SJSA1 (cell line): Measurements from ENCODE around the gene DRD3. TPM values are rescaled to one million over a fixed set of nuclear protein-coding genes. Genes with fewer than 3 reads are reported as not detected.

Source experiments
- DNase-seq, 2 experiments: peaks; one replicate each; pipeline ENCODE4 v3.0.0-alpha.2; 2015 to 2020; ENCODE audit warnings: low spot score in 2 of 2, low read depth in 1 of 2
- H3K27ac ChIP-seq: fragments of 250-450 bp; sonication (Bioruptor Pico); 2 replicates; pipeline ENCODE4 v1.5.1; 2020; ENCODE audit warnings: mild to moderate bottlenecking, moderate library complexity
- H3K27me3 ChIP-seq: fragments of 250-450 bp; sonication (Bioruptor Pico); replicated peaks from 2 replicates; pipeline ENCODE4 v1.5.1; 2020; ENCODE audit warnings: mild to moderate bottlenecking, moderate library complexity
- H3K36me3 ChIP-seq: fragments of 250-450 bp; sonication (Bioruptor Pico); 2 replicates; pipeline ENCODE4 v1.5.1; 2020; ENCODE audit warnings: mild to moderate bottlenecking
- H3K4me1 ChIP-seq: fragments of 250-450 bp; sonication (Bioruptor Pico); replicated peaks from 2 replicates; pipeline ENCODE4 v1.6.1; 2021; ENCODE audit warnings: mild to moderate bottlenecking
- H3K4me3 ChIP-seq: fragments of 250-450 bp; sonication (Bioruptor Pico); 2 replicates; pipeline ENCODE4 v1.5.1; 2020; ENCODE audit warnings: mild to moderate bottlenecking
- H3K9me3 ChIP-seq: fragments of 250-450 bp; sonication (Bioruptor Pico); replicated peaks from 2 replicates; pipeline ENCODE4 v1.5.1; 2020; ENCODE audit warnings: mild to moderate bottlenecking
- total RNA-seq: library from RNA; depleted of rRNA; stranded (reverse); fragments of >200 nt; shearing (Covaris generic); gene quantifications from 2 replicates; pipeline ENCODE4 v1.2.3, GENCODE V29; 2014

The DRD3 gene
- total RNA-seq, 1 experiment from 2014 or later = not detected

DNA sequence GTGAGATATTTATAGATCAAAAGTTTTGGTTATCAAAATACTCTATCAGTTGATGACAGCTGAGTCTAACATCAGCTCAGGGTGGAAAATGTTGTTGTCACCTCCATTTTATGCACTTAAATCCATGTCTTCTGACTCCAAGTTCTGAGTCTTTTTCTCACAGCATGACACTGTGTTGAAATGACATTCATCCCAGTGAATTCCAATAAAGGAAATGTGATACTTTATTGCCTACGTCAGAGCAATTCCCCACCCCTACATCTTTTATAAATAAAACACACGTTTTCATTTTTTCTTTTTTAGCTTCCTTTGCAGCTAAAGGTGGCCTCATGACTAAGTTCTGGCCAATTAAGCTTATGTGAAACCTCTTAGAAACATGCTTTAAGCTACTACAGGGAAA is 10.7 kb downstream of the DRD3 start:
- H3K27ac ChIP-seq = no peak overlapping the region

DNA sequence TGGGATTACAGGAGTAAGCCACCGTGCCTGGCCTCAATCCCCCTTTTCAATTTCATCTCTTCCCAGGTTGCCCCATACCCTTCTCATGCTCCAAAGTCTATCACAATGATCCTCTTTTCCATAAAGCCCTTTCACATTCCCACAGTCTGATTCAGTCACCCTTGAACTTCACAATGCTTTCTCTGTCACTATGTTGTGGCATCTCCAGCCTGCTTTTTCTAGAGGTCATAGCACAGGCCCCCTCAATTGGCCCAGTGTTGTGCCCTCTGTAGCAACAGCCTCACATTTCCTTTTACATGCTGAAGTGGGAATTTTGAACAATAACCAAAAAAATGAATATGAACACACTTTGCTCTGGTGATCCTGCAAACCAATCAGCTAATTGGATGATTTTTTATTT is 21.5 kb downstream of the DRD3 start:
- Histone ChIP-seq H3K27me3 (no peaks in the 10 kb centered on the region), H3K36me3 (no peaks in the 10 kb centered on the region), H3K4me1 (peaks cover 5% of the 10 kb centered on the region), H3K4me3 (no peak overlapping the region), H3K9me3 (no peaks in the 10 kb centered on the region), H3K27ac (no peak overlapping the region)
- DNase-seq = no peak

More for the DNA sequence above, 10.7 kb downstream of the DRD3 start:
- no peaks in the 10 kb centered on the region for H3K4me1 ChIP-seq
- 0 out of 2 replicates have a peak, but pooled peaks cover 3% of the 10 kb centered on the region for H3K27me3 ChIP-seq
- no peak for DNase-seq
- no peak overlapping the region for H3K4me3 ChIP-seq
- H3K9me3 ChIP-seq = no peaks in the 10 kb centered on the region
- no peaks in the 10 kb centered on the region for H3K36me3 ChIP-seq

DNA sequence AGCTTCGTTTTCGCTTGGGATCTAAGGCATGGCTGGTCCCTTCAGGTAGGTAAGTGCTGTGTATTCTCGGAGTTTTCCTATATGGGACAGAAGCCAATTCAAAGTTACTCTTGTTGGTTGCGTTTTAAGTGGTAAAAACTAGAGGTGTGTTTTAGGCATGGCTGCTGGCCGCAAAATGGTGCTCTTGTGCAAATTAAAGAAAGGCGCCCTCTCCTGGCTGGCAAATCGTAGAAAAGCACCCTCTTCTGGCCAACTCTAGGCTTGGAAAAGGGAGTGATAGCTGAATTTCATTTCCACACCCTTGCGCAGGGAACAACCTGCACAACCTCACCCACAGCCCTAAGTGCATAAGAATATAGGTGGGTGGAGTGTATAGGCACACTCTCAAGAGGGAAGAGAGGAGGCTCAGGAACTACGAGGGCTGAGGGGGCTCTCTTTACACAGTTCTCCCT is 23.5 kb downstream of the DRD3 start:
- no peak overlapping the region for H3K27ac ChIP-seq
- DNase-seq = no peak

DNA sequence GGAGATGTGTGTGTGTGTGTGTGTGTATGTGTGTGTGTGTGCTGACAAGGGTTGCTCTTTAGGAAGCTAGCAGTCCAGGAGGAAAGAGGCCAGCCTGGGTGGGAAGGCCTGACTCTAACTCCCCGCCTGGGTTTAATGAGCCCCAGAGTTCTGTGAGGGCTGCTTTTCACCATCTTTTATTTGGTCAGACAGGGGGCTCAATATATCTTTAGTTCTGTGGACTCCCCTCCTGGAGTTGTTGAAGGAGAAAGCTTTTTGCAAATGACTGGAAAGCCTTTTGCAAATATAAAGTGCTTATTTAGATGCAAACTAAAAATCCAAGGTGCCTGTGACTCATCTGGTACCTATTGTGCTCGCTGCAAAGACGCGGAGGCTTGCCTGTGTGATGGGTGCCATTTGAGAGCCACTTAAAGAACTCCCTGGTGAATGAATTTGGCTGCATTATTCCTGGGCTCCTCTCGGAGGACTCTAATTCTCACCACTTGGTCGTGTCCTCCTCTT is 24.5 kb downstream of the DRD3 start:
- no peaks in the 10 kb centered on the region for H3K36me3 ChIP-seq
- peaks cover 5% of the 10 kb centered on the region for H3K4me1 ChIP-seq
- H3K27me3 ChIP-seq = no peaks in the 10 kb centered on the region
- no peak overlapping the region for H3K4me3 ChIP-seq
- no peak for DNase-seq
- no peak overlapping the region for H3K27ac ChIP-seq
- no peaks in the 10 kb centered on the region for H3K9me3 ChIP-seq

More for the DNA sequence above, 23.5 kb downstream of the DRD3 start:
- Histone ChIP-seq H3K27me3 (no peaks in the 10 kb centered on the region), H3K4me3 (no peak overlapping the region), H3K9me3 (no peaks in the 10 kb centered on the region), H3K36me3 (no peaks in the 10 kb centered on the region), H3K4me1 (peaks cover 5% of the 10 kb centered on the region)

DNA sequence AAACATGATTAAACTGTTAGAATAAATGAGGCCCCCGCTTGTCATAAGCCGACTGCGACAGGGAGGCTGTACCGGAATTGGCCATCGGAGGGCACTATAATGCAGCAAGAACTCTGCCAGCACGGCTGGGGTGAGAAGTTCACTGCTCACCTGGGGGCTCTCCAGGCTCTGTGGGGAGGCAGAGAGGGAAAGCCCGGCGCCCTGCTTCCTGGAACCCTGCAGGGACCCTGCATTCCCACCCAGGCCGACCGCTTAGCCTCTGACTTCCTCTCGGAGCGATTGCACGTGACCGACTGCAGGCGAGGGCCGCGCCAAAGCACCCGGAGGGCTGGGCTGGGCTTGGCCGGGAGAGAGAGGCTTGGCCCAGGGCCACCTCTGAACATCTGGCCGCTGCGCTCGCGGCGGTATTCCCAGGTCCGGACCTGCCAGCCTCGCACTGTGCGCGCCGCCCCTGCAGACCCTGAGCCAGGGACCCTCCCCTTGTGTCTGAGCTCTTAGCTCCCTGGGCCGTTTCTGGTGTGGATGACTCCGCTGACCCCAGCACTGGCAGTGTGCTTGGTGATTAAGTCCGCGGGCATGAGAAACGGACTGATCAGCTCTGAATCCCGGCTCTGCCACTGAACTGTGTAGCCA is 26.2 kb downstream of the DRD3 start:
- Histone ChIP-seq H3K27ac (no peak overlapping the region), H3K9me3 (no peaks in the 10 kb centered on the region), H3K4me1 (peaks cover 5% of the 10 kb centered on the region), H3K4me3 (peak overlapping the region; percentile 33), H3K36me3 (no peaks in the 10 kb centered on the region), H3K27me3 (no peaks in the 10 kb centered on the region)
- DNase-seq = peak; percentile 68 to 70

DNA sequence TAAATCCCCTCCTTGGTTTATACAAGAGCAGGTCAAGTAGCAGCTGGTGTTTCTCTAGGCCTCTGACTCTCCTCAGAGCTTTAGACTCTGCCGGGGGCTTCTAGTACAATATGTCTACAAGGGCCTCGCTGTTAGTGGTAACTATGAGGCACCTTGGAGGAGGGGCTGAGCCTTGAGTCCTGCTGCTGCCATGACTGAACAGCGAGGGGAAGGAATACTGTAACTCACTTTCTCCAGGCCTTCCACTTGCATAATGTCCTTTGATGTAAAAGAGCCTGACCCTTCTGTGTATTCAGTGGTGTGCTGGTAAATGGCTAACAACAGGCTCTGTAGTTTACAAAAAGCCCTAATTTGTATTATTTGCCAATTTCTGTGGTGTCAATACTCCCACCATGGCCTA is 27.8 kb downstream of the DRD3 start:
- Histone ChIP-seq H3K27me3 (no peaks in the 10 kb centered on the region), H3K4me1 (peaks cover 5% of the 10 kb centered on the region), H3K36me3 (no peaks in the 10 kb centered on the region), H3K9me3 (no peaks in the 10 kb centered on the region), H3K27ac (no peak overlapping the region), H3K4me3 (no peak overlapping the region)
- DNase-seq = no peak

DNA sequence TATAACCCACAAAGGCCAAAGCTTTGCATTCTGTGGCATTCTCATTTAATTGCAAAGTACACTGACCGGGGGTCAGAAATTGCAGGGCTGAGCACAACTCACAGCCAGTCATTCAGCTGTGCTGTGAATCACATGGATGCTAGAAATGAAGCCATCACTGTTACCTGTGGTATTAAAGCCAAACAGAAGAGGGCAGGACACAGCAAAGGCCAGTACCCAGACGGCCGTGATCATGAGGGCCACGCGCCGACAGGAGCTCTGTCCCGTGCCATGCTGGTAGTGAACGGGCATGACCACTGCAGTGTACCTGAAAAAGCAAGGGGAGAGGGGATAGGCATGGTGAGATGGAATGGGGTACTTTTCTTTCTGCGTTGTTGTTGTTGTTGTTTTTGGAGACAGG is 31.6 kb downstream of the DRD3 start:
- H3K27ac ChIP-seq = no peak overlapping the region
- H3K27me3 ChIP-seq = no peaks in the 10 kb centered on the region
- no peaks in the 10 kb centered on the region for H3K9me3 ChIP-seq
- no peaks in the 10 kb centered on the region for H3K36me3 ChIP-seq
- no peak for DNase-seq
- H3K4me3 ChIP-seq = no peak overlapping the region
- H3K4me1 ChIP-seq = peaks cover 8% of the 10 kb centered on the region

DNA sequence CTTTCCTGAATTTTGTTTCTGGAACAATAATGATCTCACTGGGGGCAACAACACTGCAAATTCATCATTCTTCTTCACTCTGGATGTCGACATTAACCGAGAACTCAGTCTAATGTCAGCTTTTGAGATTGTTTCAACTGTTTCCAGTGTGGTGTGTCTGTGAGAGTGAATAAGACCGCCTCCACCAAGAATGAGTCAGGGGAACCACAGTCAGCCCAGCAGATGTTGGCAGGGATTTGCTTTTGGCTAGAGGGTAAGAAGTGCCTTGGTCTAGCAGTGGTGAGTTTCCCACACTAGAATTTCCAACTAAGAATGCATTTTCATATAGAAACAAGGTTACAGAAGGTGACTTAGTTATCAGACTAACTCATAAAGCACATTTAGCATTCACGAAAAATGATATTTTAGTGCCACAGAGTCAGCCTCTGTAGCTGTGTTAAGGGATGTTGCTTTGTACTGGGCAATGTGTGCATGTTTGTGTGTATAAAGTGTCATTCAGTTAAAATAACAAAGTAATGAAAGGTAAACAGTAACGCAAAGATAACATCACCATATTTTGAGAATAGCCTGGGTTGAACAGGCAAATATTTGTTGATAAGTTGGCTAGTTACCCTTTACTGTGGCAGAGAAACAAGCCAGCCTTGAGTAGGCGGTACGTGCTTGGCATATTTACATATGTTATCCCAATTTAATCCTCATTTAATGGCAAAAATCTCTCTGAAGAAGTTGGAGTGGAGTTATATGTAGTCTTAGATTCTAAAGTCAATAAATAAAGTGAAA is 33.8 kb downstream of the DRD3 start:
- H3K4me3 ChIP-seq = no peak overlapping the region

DNA sequence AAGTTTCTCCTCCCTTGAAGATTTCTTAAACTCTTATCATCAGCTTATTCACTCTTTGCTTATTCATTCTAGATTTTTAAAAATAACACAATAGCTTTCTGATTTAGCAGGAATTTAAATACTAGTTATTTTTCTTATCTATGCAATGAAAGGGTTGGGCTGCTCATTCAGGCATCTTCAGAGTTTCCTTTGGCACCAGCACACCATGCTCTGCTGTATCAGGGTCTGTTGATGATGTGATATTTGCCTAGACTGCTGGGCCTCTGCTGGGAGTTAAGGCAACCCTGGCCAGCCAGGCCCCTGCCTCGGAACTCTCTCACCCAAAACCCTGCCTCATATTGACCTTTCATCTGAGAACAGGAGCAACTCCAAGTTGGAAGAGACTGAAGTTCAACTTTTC is 35.0 kb downstream of the DRD3 start:
- DNase-seq = no peak
- H3K4me1 ChIP-seq = peaks cover 8% of the 10 kb centered on the region
- no peaks in the 10 kb centered on the region for H3K36me3 ChIP-seq
- no peaks in the 10 kb centered on the region for H3K9me3 ChIP-seq
- no peak overlapping the region for H3K27ac ChIP-seq
- no peak overlapping the region for H3K4me3 ChIP-seq
- H3K27me3 ChIP-seq = no peaks in the 10 kb centered on the region

More for the DNA sequence above, 33.8 kb downstream of the DRD3 start:
- DNase-seq = peak; percentile 20 to 42
- H3K4me1 ChIP-seq = peaks cover 8% of the 10 kb centered on the region
- H3K27me3 ChIP-seq = no peaks in the 10 kb centered on the region
- no peaks in the 10 kb centered on the region for H3K9me3 ChIP-seq
- 0 out of 2 replicates have a peak overlapping the region, but pooled peaks have one; percentile 11 for H3K27ac ChIP-seq
- H3K36me3 ChIP-seq = no peaks in the 10 kb centered on the region

DNA sequence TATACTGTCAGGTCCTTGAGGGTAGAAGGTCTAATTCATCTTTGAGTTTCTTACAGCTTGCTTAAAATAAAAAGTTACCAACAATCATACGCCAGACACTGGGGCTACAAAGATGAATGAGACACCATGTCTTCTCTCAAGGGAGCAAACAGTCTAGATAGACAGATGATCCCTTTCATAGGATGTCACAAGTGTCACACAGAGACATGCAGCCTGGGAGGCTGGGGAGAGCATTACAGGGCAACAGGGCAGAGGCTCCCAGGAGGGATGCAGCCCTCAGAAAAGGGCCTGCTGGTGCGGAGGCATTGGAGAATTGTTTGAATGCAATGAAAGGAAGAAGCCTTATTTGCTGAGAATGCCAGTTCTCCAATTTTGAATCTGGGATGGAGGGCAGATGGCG is 39.0 kb downstream of the DRD3 start:
- Histone ChIP-seq H3K27ac (no peak overlapping the region), H3K4me1 (peaks cover 1% of the 10 kb centered on the region), H3K9me3 (no peaks in the 10 kb centered on the region), H3K27me3 (no peaks in the 10 kb centered on the region), H3K36me3 (no peaks in the 10 kb centered on the region), H3K4me3 (no peak overlapping the region)
- no peak for DNase-seq

DNA sequence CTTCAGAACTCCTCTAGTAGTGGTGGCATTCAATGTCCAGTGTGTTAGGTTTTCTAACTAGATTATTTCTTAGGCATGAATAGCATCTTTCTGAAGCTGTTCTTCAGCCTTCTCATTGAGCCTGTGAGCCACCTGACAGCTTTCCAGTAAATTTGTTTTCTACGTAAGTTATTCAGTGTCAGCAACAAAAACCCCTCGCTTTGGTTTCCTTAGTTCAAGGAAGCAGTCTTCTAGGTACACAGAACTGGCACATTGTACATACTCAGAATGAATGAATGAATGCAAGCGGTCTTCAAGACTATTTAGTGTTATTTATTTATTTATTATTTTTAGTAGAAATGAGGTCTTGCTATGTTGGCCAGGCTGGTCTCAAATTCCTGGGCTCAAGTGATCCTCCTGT is 44.9 kb downstream of the DRD3 start:
- Histone ChIP-seq H3K9me3 (no peaks in the 10 kb centered on the region), H3K27ac (no peak overlapping the region), H3K27me3 (no peaks in the 10 kb centered on the region), H3K36me3 (no peaks in the 10 kb centered on the region), H3K4me3 (no peak overlapping the region), H3K4me1 (no peaks in the 10 kb centered on the region; the same call in 1 of the 2 replicates)
- no peak for DNase-seq

DNA sequence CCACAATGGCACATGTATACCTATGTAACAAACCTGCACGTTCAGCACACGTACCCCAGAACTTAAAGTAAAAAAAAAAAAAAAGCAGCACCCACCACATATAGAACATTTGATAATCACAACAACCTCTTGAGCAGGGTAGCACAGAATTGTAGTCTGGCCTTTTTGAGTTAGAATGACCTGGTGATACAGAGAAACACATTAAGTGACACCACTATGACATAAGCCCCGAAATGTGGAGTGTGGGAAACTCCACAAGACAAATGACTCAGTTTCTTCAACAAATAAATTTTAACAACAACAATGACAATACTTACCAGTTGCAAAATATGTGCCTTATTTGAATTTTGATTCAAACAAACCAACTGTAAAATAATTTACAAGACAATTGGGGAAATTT is 46.4 kb downstream of the DRD3 start:
- no peaks in the 10 kb centered on the region for H3K36me3 ChIP-seq
- no peaks in the 10 kb centered on the region for H3K27me3 ChIP-seq
- H3K4me1 ChIP-seq = peaks cover 10% of the 10 kb centered on the region
- H3K9me3 ChIP-seq = no peaks in the 10 kb centered on the region
- no peak for DNase-seq
- no peak overlapping the region for H3K27ac ChIP-seq
- H3K4me3 ChIP-seq = no peak overlapping the region

DNA sequence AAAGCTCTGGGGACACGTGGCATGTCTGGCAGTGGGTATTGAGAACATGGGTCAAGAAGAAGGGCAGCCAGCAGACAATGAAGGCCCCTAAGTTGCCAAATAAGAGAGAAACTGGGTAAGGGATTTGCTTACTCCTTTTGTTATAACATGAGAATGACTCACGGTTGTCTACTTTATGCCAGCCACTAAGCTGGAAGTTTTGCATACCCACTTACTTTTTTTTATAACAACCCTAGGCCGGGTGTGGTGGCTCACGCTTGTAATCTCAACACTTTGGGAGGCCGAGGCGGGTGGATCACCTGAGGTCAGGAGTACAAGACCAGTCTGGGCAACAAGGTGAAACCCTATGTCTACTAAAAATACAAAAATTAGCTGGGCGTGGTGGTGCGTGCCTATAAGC is 50.0 kb downstream of the DRD3 start:
- Histone ChIP-seq H3K4me1 (peaks cover 10% of the 10 kb centered on the region), H3K36me3 (no peaks in the 10 kb centered on the region), H3K27ac (no peak overlapping the region), H3K4me3 (no peak overlapping the region), H3K9me3 (no peaks in the 10 kb centered on the region), H3K27me3 (no peaks in the 10 kb centered on the region)
- DNase-seq = no peak

DNA sequence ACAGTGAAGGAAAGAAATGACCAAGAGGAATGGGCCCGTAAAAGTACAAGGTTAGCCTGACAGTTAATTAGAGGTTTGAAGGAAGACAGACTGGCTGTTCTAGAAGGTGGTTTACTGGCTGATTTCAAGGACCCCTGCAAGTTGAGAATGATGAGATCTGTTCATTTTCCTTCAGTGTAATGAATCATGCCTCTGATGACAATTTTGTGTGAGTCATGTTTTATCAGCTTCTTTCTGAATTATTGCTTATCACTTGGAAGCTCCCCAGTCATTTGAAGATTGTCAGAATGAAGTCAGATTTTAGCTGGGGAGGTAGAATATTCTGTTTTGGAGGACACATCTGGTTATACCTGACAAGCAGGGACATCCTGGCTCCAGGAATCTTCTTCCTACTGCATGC is 50.6 kb downstream of the DRD3 start:
- Histone ChIP-seq H3K27me3 (no peaks in the 10 kb centered on the region), H3K9me3 (no peaks in the 10 kb centered on the region), H3K27ac (no peak overlapping the region), H3K4me3 (no peak overlapping the region), H3K36me3 (no peaks in the 10 kb centered on the region), H3K4me1 (peaks cover 10% of the 10 kb centered on the region)
- DNase-seq = no peak
